ENCODE measurements around the gene ZNF512B.

ZNF512B gene

GRCh38 chr20:63940472-63941266 is 29.1 kb downstream of the ZNF512B start:
- H3K4me3 ChIP-seq (replicated peaks; ENCODE audit: low read depth, low read length) = no peak overlapping the region
- H3K27me3 ChIP-seq (replicated peaks; ENCODE audit: control insufficient read depth, insufficient read depth, low read length) = no peaks in the 10 kb centered on the region
- peaks cover 39% of the 10 kb centered on the region for H3K36me3 ChIP-seq (ENCODE audit: control insufficient read depth, insufficient read depth, low read length)
- DNase-seq (ENCODE audit: extremely low read depth, insufficient read length) = peak; percentile 30
- TF ChIP-seq CTCF (IDR thresholded peaks at IDR 0.05; ENCODE audit: insufficient read depth, low read length, poor library complexity, severe bottlenecking) = no peak

- Histone ChIP-seq H3K27me3 (replicated peaks; ENCODE audit: control insufficient read depth, insufficient read depth, low read length) (no peaks in the 10 kb centered on the region), H3K4me3 (replicated peaks; ENCODE audit: low read depth, low read length) (no peak overlapping the region), H3K36me3 (ENCODE audit: control insufficient read depth, insufficient read depth, low read length) (peaks cover 38% of the 10 kb centered on the region)
- no peak for TF ChIP-seq CTCF (IDR thresholded peaks at IDR 0.05; ENCODE audit: insufficient read depth, low read length, poor library complexity, severe bottlenecking)
- DNase-seq (ENCODE audit: extremely low read depth, insufficient read length) = peak; percentile 18
These were observed 29.7 kb downstream of the ZNF512B start for GRCh38 chr20:63940071-63940471.

GRCh38 chr20:63939061-63939935 is 30.4 kb downstream of the ZNF512B start:
- peaks cover 37% of the 10 kb centered on the region for H3K36me3 ChIP-seq (ENCODE audit: control insufficient read depth, insufficient read depth, low read length)
- DNase-seq (ENCODE audit: extremely low read depth, insufficient read length) = peak; percentile 17
- H3K27me3 ChIP-seq (replicated peaks; ENCODE audit: control insufficient read depth, insufficient read depth, low read length) = no peaks in the 10 kb centered on the region
- TF ChIP-seq CTCF (IDR thresholded peaks at IDR 0.05; ENCODE audit: insufficient read depth, low read length, poor library complexity, severe bottlenecking) = no peak
- no peak overlapping the region for H3K4me3 ChIP-seq (replicated peaks; ENCODE audit: low read depth, low read length)

- Histone ChIP-seq H3K27me3 (replicated peaks; ENCODE audit: control insufficient read depth, insufficient read depth, low read length) (no peaks in the 10 kb centered on the region), H3K4me3 (replicated peaks; ENCODE audit: low read depth, low read length) (no peak overlapping the region), H3K36me3 (ENCODE audit: control insufficient read depth, insufficient read depth, low read length) (peaks cover 28% of the 10 kb centered on the region)
- TF ChIP-seq CTCF (IDR thresholded peaks at IDR 0.05; ENCODE audit: insufficient read depth, low read length, poor library complexity, severe bottlenecking) = no peak
- DNase-seq (ENCODE audit: extremely low read depth, insufficient read length) = no peak
These were observed 32.1 kb downstream of the ZNF512B start for GRCh38 chr20:63937596-63937995.

- DNase-seq (ENCODE audit: extremely low read depth, insufficient read length) = no peak
- TF ChIP-seq CTCF (IDR thresholded peaks at IDR 0.05; ENCODE audit: insufficient read depth, low read length, poor library complexity, severe bottlenecking) = no peak
- Histone ChIP-seq H3K27me3 (replicated peaks; ENCODE audit: control insufficient read depth, insufficient read depth, low read length) (no peaks in the 10 kb centered on the region), H3K4me3 (replicated peaks; ENCODE audit: low read depth, low read length) (no peak overlapping the region), H3K36me3 (ENCODE audit: control insufficient read depth, insufficient read depth, low read length) (peaks cover 44% of the 10 kb centered on the region)
These were observed 34.3 kb downstream of the ZNF512B start for GRCh38 chr20:63935447-63935846.
